ENCODE measurements around the gene ABCF2. TPM values are rescaled to one million over a fixed set of nuclear protein-coding genes. Genes with fewer than 3 reads are reported as not detected.

Gene ABCF2
- total and polyA plus RNA-seq, 2 of the 4 experiments (the other 2 are of a cell fraction) = 46.2 to 103 TPM

DNA sequence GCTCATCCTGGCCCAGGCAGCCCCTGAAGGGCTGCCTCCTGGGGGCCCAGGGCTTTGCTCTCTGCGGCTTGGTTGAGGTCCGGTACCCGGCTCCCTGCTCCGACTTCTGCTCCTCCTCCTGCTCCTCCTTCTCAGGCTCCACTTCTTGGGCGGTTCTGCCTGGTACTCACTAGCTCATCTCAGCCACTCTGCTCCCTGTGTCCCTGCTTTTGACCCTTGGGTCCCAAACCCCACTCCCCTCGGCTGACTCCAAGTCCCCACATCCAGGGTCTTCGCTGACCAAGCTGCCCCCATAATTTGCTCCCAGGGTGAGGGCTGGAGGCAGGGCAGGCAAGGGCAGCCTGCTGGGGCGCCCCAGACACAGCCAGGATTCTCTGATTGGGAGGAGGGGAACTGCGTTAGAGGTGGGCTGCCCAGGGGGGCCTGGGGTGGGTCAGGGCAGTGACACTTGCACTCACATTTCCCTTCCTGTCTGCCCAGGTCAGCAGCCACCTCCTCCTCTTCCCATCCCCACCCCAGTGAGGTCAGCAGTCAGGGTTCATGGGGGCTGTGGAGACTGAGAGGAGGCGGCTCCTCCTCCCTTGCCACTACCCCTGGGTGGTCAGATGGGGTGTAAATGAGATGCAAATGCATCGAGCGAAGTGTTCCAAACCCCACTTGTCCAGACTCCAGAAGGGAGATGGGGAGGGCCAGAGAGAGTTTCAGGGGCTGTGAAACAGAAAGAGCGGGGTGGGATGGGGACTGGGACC, 19.3 kb upstream of the ABCF2 start:
- WGBS, 2 experiments (ENCODE audit: extremely low coverage in 2 of 2, insufficient read length in 1 of 2) = no CpG with 5 or more reads among the region's 13 CpGs
- no peaks in the 10 kb centered on the region for H3K27me3 ChIP-seq (ENCODE audit: control insufficient read depth, insufficient read depth, low read length)
- intact Hi-C loops (cut with micrococcal nuclease) = no loop called here
- DNase-seq (no peak), ATAC-seq (ENCODE audit: low read depth) (no peak)
- H3K27ac ChIP-seq (ENCODE audit: insufficient read depth, low read length) = no peak overlapping the region
- POLR2A ChIA-PET (ENCODE audit: unreplicated experiment) = interaction anchor here (1.1 kb wide), 1 partner anchor 19 kb away, joined by 4 read pairs; the partner anchor contains the start of gene ABCF2
- H2AFZ ChIP-seq (replicated peaks; ENCODE audit: low read length, poor library complexity) = peak overlapping the region; percentile 77
- dilution Hi-C loops (cut with HindIII; ENCODE audit: low sequenced_read_pairs, unreplicated experiment) = no loop called here
- H3K36me3 ChIP-seq (ENCODE audit: control insufficient read depth, insufficient read depth, low read length) = peaks cover 17% of the 10 kb centered on the region
- H4K8ac ChIP-seq (ENCODE audit: low read depth in 2 of 2, low read length in 2 of 2) = peak overlapping the region in 1 of 2 experiments; percentile 66; a peak in 1 of 4 replicates
- CTCF ChIA-PET = interaction anchor here (1.8 kb wide), 1 partner anchor 64 kb away, joined by 4 read pairs; no protein-coding TSS in a partner anchor
- H4K20me1 ChIP-seq (ENCODE audit: insufficient read depth, low read length) = peaks cover 23% of the 10 kb centered on the region
- in situ Hi-C loops (cut with MboI; ENCODE audit: low sequenced_read_pairs) = no loop called here
- BruUV-seq (replicated peaks) = no TSS peak
- H3K4ac ChIP-seq (ENCODE audit: low read depth, low read length) = peak overlapping the region; percentile 55
- H2BK5ac ChIP-seq (ENCODE audit: low read depth, low read length, poor library complexity, severe bottlenecking) = no peak overlapping the region
- peak overlapping the region; percentile 87 for H2AK5ac ChIP-seq (ENCODE audit: low read depth, low read length)
- no peak overlapping the region for H3K18ac ChIP-seq (ENCODE audit: low read depth, low read length)
- H4K5ac ChIP-seq (ENCODE audit: low read depth, low read length) = no peak overlapping the region
- H3K56ac ChIP-seq (ENCODE audit: extremely low read depth, insufficient read depth, low read length) = no peak overlapping the region
- no peak overlapping the region for H2BK20ac ChIP-seq (ENCODE audit: low read depth, low read length)
- H3K9ac ChIP-seq (ENCODE audit: low read depth, low read length) = no peak overlapping the region
- H3K4me1 ChIP-seq (ENCODE audit: control insufficient read depth, insufficient read depth, low read length) = peaks cover 38% of the 10 kb centered on the region
- no peak overlapping the region for H3K14ac ChIP-seq (replicated peaks; ENCODE audit: low read depth, low read length)
- H2BK15ac ChIP-seq (ENCODE audit: low read depth, low read length) = no peak overlapping the region
- no peak overlapping the region for H2BK120ac ChIP-seq (ENCODE audit: low read depth, low read length)
- TF ChIP-seq FOS (IDR thresholded peaks at IDR 0.05; ENCODE audit: low read depth, low read length) (no peak), RAD21 (IDR thresholded peaks at IDR 0.05; ENCODE audit: low read length) (no peak)
- TF ChIP-seq, protein P1, sequence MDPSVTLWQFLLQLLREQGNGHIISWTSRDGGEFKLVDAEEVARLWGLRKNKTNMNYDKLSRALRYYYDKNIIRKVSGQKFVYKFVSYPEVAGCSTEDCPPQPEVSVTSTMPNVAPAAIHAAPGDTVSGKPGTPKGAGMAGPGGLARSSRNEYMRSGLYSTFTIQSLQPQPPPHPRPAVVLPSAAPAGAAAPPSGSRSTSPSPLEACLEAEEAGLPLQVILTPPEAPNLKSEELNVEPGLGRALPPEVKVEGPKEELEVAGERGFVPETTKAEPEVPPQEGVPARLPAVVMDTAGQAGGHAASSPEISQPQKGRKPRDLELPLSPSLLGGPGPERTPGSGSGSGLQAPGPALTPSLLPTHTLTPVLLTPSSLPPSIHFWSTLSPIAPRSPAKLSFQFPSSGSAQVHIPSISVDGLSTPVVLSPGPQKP (IDR thresholded peaks at IDR 0.05; ENCODE audit: borderline replicate concordance, low read depth, low read length) = no peak
- H3K79me1 ChIP-seq (ENCODE audit: low read depth in 1 of 2, low read length in 2 of 2) = peaks cover 12 to 79% of the 10 kb centered on the region in 2 experiments
- H3K4me3 ChIP-seq (ENCODE audit: insufficient read depth, low read depth, low read length) = no peak overlapping the region
- peak overlapping the region; percentile 95 for H2AK9ac ChIP-seq (replicated peaks; ENCODE audit: low read depth, low read length, poor library complexity)
- H3K9me1 ChIP-seq (ENCODE audit: insufficient read depth, low read length) = peaks cover 14% of the 10 kb centered on the region
- no peak overlapping the region; the same call in 1 of the 2 replicates for H3K23ac ChIP-seq (ENCODE audit: low read depth, low read length)
- 0 out of 2 replicates have a peak overlapping the region, but pooled peaks have one; percentile 25 for H4K91ac ChIP-seq (ENCODE audit: insufficient read depth, low read depth, low read length)
- peak overlapping the region; percentile 3; the same call in 1 of the 2 replicates for H3K4me2 ChIP-seq (ENCODE audit: low read depth, low read length)
- no peaks in the 10 kb centered on the region for H3K9me3 ChIP-seq (ENCODE audit: control insufficient read depth, insufficient read depth, low read length)

Measured in IMR-90 (cell line).